ENCODE data around the gene RIMS4. TPM values are rescaled to one million over a fixed set of nuclear protein-coding genes. Genes with fewer than 3 reads are reported as not detected.

RIMS4 gene
- total and polyA plus RNA-seq, 4 donors: not detected

- whole genome bisulfite sequencing: 80% methylated on average over 7 of the region's 7 CpGs
- Histone ChIP-seq H3K4me1 (ENCODE audit: control insufficient read depth in 4 of 4, insufficient read depth in 4 of 4, low read length in 3 of 4) (no peaks in the 10 kb centered on the region), H3K9ac (ENCODE audit: low read depth in 1 of 2, low read length in 2 of 2) (no peak overlapping the region), H3K4me3 (ENCODE audit: low read depth in 1 of 3, low read length in 3 of 3) (no peak overlapping the region), H3K36me3 (ENCODE audit: control insufficient read depth in 4 of 4, insufficient read depth in 3 of 4, low read depth in 1 of 4, low read length in 3 of 4) (no peaks in the 10 kb centered on the region), H3K9me3 (ENCODE audit: control insufficient read depth in 4 of 4, low read length in 3 of 4) (no peaks in the 10 kb centered on the region), H3K27ac (ENCODE audit: low read depth in 1 of 2, low read length in 2 of 2) (no peak overlapping the region), H3K27me3 (ENCODE audit: control insufficient read depth in 4 of 4, insufficient read depth in 4 of 4, low read length in 3 of 4) (peaks cover 0 to 3% (median 0%) of the 10 kb centered on the region in 4 donors)
- TF ChIP-seq RXRA (IDR thresholded peaks at IDR 0.05) (no peak), HNF4A (conservative IDR thresholded peaks at IDR 0.05) (no peak), YY1 (IDR thresholded peaks at IDR 0.05) (no peak), FOXA1 (IDR thresholded peaks at IDR 0.05) (no peak)
- no peak for DNase-seq (ENCODE audit: low spot score)
Observed at GRCh38 chr20:44754554-44754953, 55.8 kb downstream of the RIMS4 start.

GRCh38 chr20:44752099-44752931 is 58.0 kb downstream of the RIMS4 start:
- Histone ChIP-seq H3K27me3 (ENCODE audit: control insufficient read depth in 4 of 4, insufficient read depth in 4 of 4, low read length in 3 of 4) (no peaks in the 10 kb centered on the region), H3K27ac (ENCODE audit: low read depth in 1 of 2, low read length in 2 of 2) (no peak overlapping the region), H3K36me3 (ENCODE audit: control insufficient read depth in 4 of 4, insufficient read depth in 3 of 4, low read depth in 1 of 4, low read length in 3 of 4) (no peaks in the 10 kb centered on the region), H3K9me3 (ENCODE audit: control insufficient read depth in 4 of 4, low read length in 3 of 4) (no peaks in the 10 kb centered on the region), H3K4me1 (ENCODE audit: control insufficient read depth in 4 of 4, insufficient read depth in 4 of 4, low read length in 3 of 4) (peaks cover 0 to under 1% (median 0%) of the 10 kb centered on the region in 4 donors), H3K9ac (ENCODE audit: low read depth in 1 of 2, low read length in 2 of 2) (no peak overlapping the region), H3K4me3 (ENCODE audit: low read depth in 1 of 3, low read length in 3 of 3) (no peak overlapping the region)
- TF ChIP-seq NR2F2 (IDR thresholded peaks at IDR 0.05) (no peak), MAX (IDR thresholded peaks at IDR 0.05) (no peak), TAF1 (conservative IDR thresholded peaks at IDR 0.05) (no peak), HNF4G (IDR thresholded peaks at IDR 0.05) (no peak), RXRA (IDR thresholded peaks at IDR 0.05) (no peak), GABPA (IDR thresholded peaks at IDR 0.05 in 1 of 2, conservative IDR thresholded peaks at IDR 0.05 in 1 of 2) (no peak), FOXA2 (IDR thresholded peaks at IDR 0.05) (no peak), CTCF (IDR thresholded peaks at IDR 0.05; ENCODE audit: low read depth, low read length, missing input control) (no peak), SP1 (IDR thresholded peaks at IDR 0.05) (no peak), ATF3 (IDR thresholded peaks at IDR 0.05) (no peak), JUND (IDR thresholded peaks at IDR 0.05) (no peak), ZBTB33 (IDR thresholded peaks at IDR 0.05) (no peak), REST (IDR thresholded peaks at IDR 0.05) (no peak), RAD21 (IDR thresholded peaks at IDR 0.05) (no peak), YY1 (IDR thresholded peaks at IDR 0.05) (no peak), FOXA1 (IDR thresholded peaks at IDR 0.05) (no peak), EGR1 (IDR thresholded peaks at IDR 0.05; ENCODE audit: low read depth in 2 of 2) (no peak), HNF4A (conservative IDR thresholded peaks at IDR 0.05) (no peak)
- 70% methylated on average over 17 of the region's 17 CpGs for WGBS
- DNase-seq (ENCODE audit: low spot score): no peak

All from liver (tissue), 9 donors.